ENCODE measurements around the gene SLCO1A2. TPM values are rescaled to one million over a fixed set of nuclear protein-coding genes. Genes with fewer than 3 reads are reported as not detected.

SLCO1A2 gene
- total RNA-seq, 1 donor from 2014 or later: not detected

GRCh38 chr12:21223930-21224329, 110.8 kb downstream of the SLCO1A2 start:
- FAIRE-seq: no peak
- H3K4me3 ChIP-seq (ENCODE audit: low read depth, low read length): no peak overlapping the region

DNA sequence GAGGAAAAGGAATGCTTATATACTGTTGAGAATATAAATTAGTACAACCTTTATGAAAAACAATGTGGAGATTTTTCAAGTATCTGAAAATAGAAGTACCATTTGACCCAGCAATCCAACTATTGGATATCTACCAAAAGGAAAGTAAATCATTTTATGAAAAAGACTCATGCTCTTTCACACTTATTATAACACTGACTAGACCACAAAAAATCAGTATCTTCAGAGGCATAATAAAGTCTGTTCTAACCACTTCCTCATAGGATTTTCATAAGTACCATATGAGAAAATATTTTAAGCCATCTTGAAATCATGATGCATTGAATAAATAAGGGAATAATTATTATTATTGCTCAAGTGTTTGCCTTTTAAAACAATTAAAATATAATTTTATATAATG, 112.9 kb downstream of the SLCO1A2 start:
- no peak for DNase-seq (ENCODE audit: low read depth)
- H3K27me3 ChIP-seq (ENCODE audit: control insufficient read depth, insufficient read depth, low read length): no peaks in the 10 kb centered on the region
- FAIRE-seq: no peak
- H3K36me3 ChIP-seq (ENCODE audit: control insufficient read depth, insufficient read depth, low read length): no peaks in the 10 kb centered on the region
- no peak for TF ChIP-seq CTCF (IDR thresholded peaks at IDR 0.05; ENCODE audit: insufficient read depth, low read length, severe bottlenecking)
- H3K4me3 ChIP-seq (ENCODE audit: low read depth, low read length): no peak overlapping the region

More at GRCh38 chr12:21223930-21224329, 110.8 kb downstream of the SLCO1A2 start:
- Histone ChIP-seq H3K27me3 (ENCODE audit: control insufficient read depth, insufficient read depth, low read length) (no peaks in the 10 kb centered on the region), H3K36me3 (ENCODE audit: control insufficient read depth, insufficient read depth, low read length) (no peaks in the 10 kb centered on the region)
- no peak for DNase-seq (ENCODE audit: low read depth)
- TF ChIP-seq CTCF (IDR thresholded peaks at IDR 0.05; ENCODE audit: insufficient read depth, low read length, severe bottlenecking): no peak

GRCh38 chr12:21221072-21221471, 113.6 kb downstream of the SLCO1A2 start:
- DNase-seq (ENCODE audit: low read depth) (no peak), FAIRE-seq (no peak)
- no peaks in the 10 kb centered on the region for H3K27me3 ChIP-seq (ENCODE audit: control insufficient read depth, insufficient read depth, low read length)
- no peaks in the 10 kb centered on the region for H3K36me3 ChIP-seq (ENCODE audit: control insufficient read depth, insufficient read depth, low read length)
- no peak overlapping the region for H3K4me3 ChIP-seq (ENCODE audit: low read depth, low read length)
- no peak for TF ChIP-seq CTCF (IDR thresholded peaks at IDR 0.05; ENCODE audit: insufficient read depth, low read length, severe bottlenecking)

DNA sequence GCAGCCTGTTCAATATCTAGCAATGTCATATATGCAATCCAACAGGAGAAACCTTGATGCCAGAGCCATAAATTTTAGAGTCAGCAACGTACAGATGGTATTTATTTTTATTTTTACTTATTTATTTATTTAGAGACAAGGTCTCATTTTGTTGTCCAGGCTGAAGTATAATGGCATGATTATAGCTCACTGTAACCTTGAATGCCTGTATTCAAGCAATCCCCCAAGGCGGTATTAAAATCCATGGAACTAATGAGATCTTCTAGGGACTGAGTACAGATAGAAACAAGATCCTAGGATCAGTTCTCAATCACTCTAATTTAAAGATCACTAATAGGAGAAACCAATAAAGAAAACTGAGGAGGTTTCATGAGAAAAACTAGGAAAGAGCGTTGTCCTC, 114.5 kb downstream of the SLCO1A2 start:
- DNase-seq (ENCODE audit: low read depth): no peak
- no peaks in the 10 kb centered on the region for H3K27me3 ChIP-seq (ENCODE audit: control insufficient read depth, insufficient read depth, low read length)
- no peak for TF ChIP-seq CTCF (IDR thresholded peaks at IDR 0.05; ENCODE audit: insufficient read depth, low read length, severe bottlenecking)
- H3K36me3 ChIP-seq (ENCODE audit: control insufficient read depth, insufficient read depth, low read length): no peaks in the 10 kb centered on the region
- no peak overlapping the region for H3K4me3 ChIP-seq (ENCODE audit: low read depth, low read length)
- no peak for FAIRE-seq

GRCh38 chr12:21219206-21219605, 115.5 kb downstream of the SLCO1A2 start:
- no peaks in the 10 kb centered on the region for H3K27me3 ChIP-seq (ENCODE audit: control insufficient read depth, insufficient read depth, low read length)
- FAIRE-seq (no peak), DNase-seq (ENCODE audit: low read depth) (no peak)
- H3K4me3 ChIP-seq (ENCODE audit: low read depth, low read length): no peak overlapping the region
- H3K36me3 ChIP-seq (ENCODE audit: control insufficient read depth, insufficient read depth, low read length): no peaks in the 10 kb centered on the region
- TF ChIP-seq CTCF (IDR thresholded peaks at IDR 0.05; ENCODE audit: insufficient read depth, low read length, severe bottlenecking): no peak

Other genes starting within 250 kb of the SLCO1A2 start
- not detected in 2 replicates for gene SLCO1B1, start 203.7 kb downstream of the SLCO1A2 start, total RNA-seq
- not detected in 2 replicates for gene IAPP, start 38.0 kb upstream of the SLCO1A2 start, total RNA-seq
- 25.9 and 27.6 TPM in 2 replicates for gene PYROXD1, start 102.7 kb upstream of the SLCO1A2 start, total RNA-seq
- 38.5 and 46.6 TPM in 2 replicates for gene RECQL, start 166.7 kb upstream of the SLCO1A2 start, total RNA-seq
- 49.9 and 67.1 TPM in 2 replicates for gene GOLT1B, start 166.9 kb upstream of the SLCO1A2 start, total RNA-seq
- 3.4 and 6.3 TPM in 2 replicates for gene SPX, start 191.4 kb upstream of the SLCO1A2 start, total RNA-seq